Activated B cell treated with CpG ODN at 0.5 μM for 24 hours (primary cell): ENCODE data around the gene MAP3K19. TPM values are rescaled to one million over a fixed set of nuclear protein-coding genes. Genes with fewer than 3 reads are reported as not detected.

Experiments used
- ATAC-seq: fragments of 200-7000 bp; cut with Tn5 transposase; one replicate; pipeline ENCODE4 v1.10.0; 2021; ENCODE audit warnings: low read depth, mild to moderate bottlenecking, moderate library complexity
- CTCF ChIA-PET: fragments of 350-600 bp; sonication (Branson Sonifier 250); formaldehyde crosslinking; loops from one replicate; lab custom pipeline; 2021; ENCODE audit warnings: antibody characterized with exemption; lab: Charles Lee
- POLR2A ChIA-PET: fragments of 350-600 bp; sonication (Branson Sonifier 250); formaldehyde crosslinking; loops from one replicate; lab custom pipeline; 2021; ENCODE audit warnings: antibody characterized with exemption; lab: Charles Lee
- DNase-seq: peaks from one replicate; pipeline ENCODE4 v3.0.0; 2022
- H3K27ac Mint-ChIP-seq: one replicate; pipeline ENCODE4 v1.8.0; 2020; ENCODE audit warnings: mixed read lengths
- H3K27me3 Mint-ChIP-seq: one replicate; pipeline ENCODE4 v1.8.0; 2021; ENCODE audit warnings: mixed read lengths
- H3K36me3 Mint-ChIP-seq: one replicate; pipeline ENCODE4 v1.8.0; 2021; ENCODE audit warnings: low read depth, mixed read lengths
- H3K4me1 Mint-ChIP-seq: one replicate; pipeline ENCODE4 v1.8.0; 2021; ENCODE audit warnings: mixed read lengths
- H3K4me3 Mint-ChIP-seq: one replicate; pipeline ENCODE4 v1.8.0; 2020; ENCODE audit warnings: mild to moderate bottlenecking, mixed read lengths
- H3K9me3 Mint-ChIP-seq: one replicate; pipeline ENCODE4 v1.8.0; 2020; ENCODE audit warnings: mixed read lengths
- CTCF ChIP-seq: fragments of 200-600 bp; IDR thresholded peaks from one replicate; pipeline ENCODE4 v1.8.0; 2022; ENCODE audit warnings: antibody characterized with exemption, mild to moderate bottlenecking
- intact Hi-C: fragments of 100-400 bp; cut with micrococcal nuclease; formaldehyde crosslinking; loops from one replicate; pipeline ENCODE4 v1.15.1; 2024
- total RNA-seq: library from RNA; stranded (reverse); gene quantifications from 2 replicates; pipeline ENCODE4 v1.2.3, GENCODE V29; 2022

The MAP3K19 gene
- total RNA-seq, 1 donor from 2014 or later = not detected

GRCh38 chr2:134924912-134925311, 122.3 kb downstream of the MAP3K19 start:
- H3K9me3 Mint-ChIP-seq = no peaks in the 10 kb centered on the region
- no peak overlapping the region for H3K27ac Mint-ChIP-seq
- peaks cover 71% of the 10 kb centered on the region for H3K4me1 Mint-ChIP-seq
- ATAC-seq (no peak), DNase-seq (no peak)
- H3K27me3 Mint-ChIP-seq = no peaks in the 10 kb centered on the region
- intact Hi-C loops = loop anchor here (1.0 kb wide), 1 partner anchor 8 kb away; no protein-coding TSS in a partner anchor
- H3K4me3 Mint-ChIP-seq = no peak overlapping the region
- H3K36me3 Mint-ChIP-seq = peaks cover 57% of the 10 kb centered on the region
- CTCF ChIA-PET = no interaction called here
- POLR2A ChIA-PET = no interaction called here
- no peak for TF ChIP-seq CTCF

GRCh38 chr2:134919341-134920210, 127.7 kb downstream of the MAP3K19 start:
- DNase-seq = no peak
- no peak for TF ChIP-seq CTCF
- POLR2A ChIA-PET = interaction anchor here (0.6 to 3.2 kb wide), 13 partner anchors 10 to 823 kb away, joined by 3 to 20 read pairs (median 5); partner anchors contain the start of genes R3HDM1, RAB3GAP1 and ZRANB3
- CTCF ChIA-PET = no interaction called here
- H3K27me3 Mint-ChIP-seq = peaks cover 3% of the 10 kb centered on the region
- intact Hi-C loops = loop anchor here (2.0 to 5.0 kb wide), 5 partner anchors 637 to 965 kb away; partner anchors contain the start of gene MGAT5
- H3K36me3 Mint-ChIP-seq = peaks cover 42% of the 10 kb centered on the region
- peak overlapping the region; percentile 98 for H3K4me3 Mint-ChIP-seq
- no peak for ATAC-seq
- peaks cover 61% of the 10 kb centered on the region for H3K4me1 Mint-ChIP-seq
- H3K9me3 Mint-ChIP-seq = no peaks in the 10 kb centered on the region
- H3K27ac Mint-ChIP-seq = peak overlapping the region; percentile 99

GRCh38 chr2:134918526-134919340, 128.5 kb downstream of the MAP3K19 start, which contains the start of gene CCNT2:
Gene CCNT2 (plus strand): TSS chr2:134918822. CDS start chr2:134918855, 33 bp downstream.
- ChIA-PET CTCF (no interaction called here), POLR2A (interaction anchor here (0.6 to 3.2 kb wide), 16 partner anchors 9 to 824 kb away, joined by 3 to 20 read pairs (median 5); partner anchors contain the start of genes R3HDM1, RAB3GAP1 and ZRANB3)
- H3K27ac Mint-ChIP-seq = peak within 1 kb of the TSS; percentile 99
- TF ChIP-seq CTCF = no peak
- intact Hi-C loops = loop anchor here (1.0 to 5.0 kb wide), 13 partner anchors 25 to 1067 kb away; partner anchors contain the start of genes DARS1, MCM6, MGAT5 and RAB3GAP1
- no peaks in the 10 kb centered on the region for H3K9me3 Mint-ChIP-seq
- peaks cover 35% of the 10 kb centered on the region for H3K36me3 Mint-ChIP-seq
- H3K27me3 Mint-ChIP-seq = peaks cover 3% of the 10 kb centered on the region
- peak; percentile 100 for DNase-seq
- H3K4me3 Mint-ChIP-seq = peak within 1 kb of the TSS; percentile 98
- peaks cover 54% of the 10 kb centered on the region for H3K4me1 Mint-ChIP-seq
- peak; percentile 83 for ATAC-seq

GRCh38 chr2:134917888-134918525, 129.2 kb downstream of the MAP3K19 start:
- TF ChIP-seq CTCF = no peak
- POLR2A ChIA-PET = interaction anchor here (0.5 to 3.2 kb wide), 17 partner anchors 9 to 825 kb away, joined by 3 to 20 read pairs (median 5); partner anchors contain the start of genes R3HDM1, RAB3GAP1 and ZRANB3
- peak overlapping the region; percentile 99 for H3K27ac Mint-ChIP-seq
- peaks cover 31% of the 10 kb centered on the region for H3K36me3 Mint-ChIP-seq
- H3K27me3 Mint-ChIP-seq = peaks cover 3% of the 10 kb centered on the region
- DNase-seq = peak; percentile 81
- peak; percentile 72 for ATAC-seq
- CTCF ChIA-PET = interaction anchor here (1.0 kb wide), 1 partner anchor 467 kb away, joined by 5 read pairs; no protein-coding TSS in a partner anchor
- H3K4me1 Mint-ChIP-seq = peaks cover 49% of the 10 kb centered on the region
- peak overlapping the region; percentile 98 for H3K4me3 Mint-ChIP-seq
- intact Hi-C loops = loop anchor here (1.0 to 5.0 kb wide), 13 partner anchors 25 to 1067 kb away; partner anchors contain the start of genes DARS1, MCM6, MGAT5 and RAB3GAP1
- H3K9me3 Mint-ChIP-seq = peaks cover 2% of the 10 kb centered on the region
